PC-9 (cell line): ENCODE measurements around the gene BCR. TPM values are rescaled to one million over a fixed set of nuclear protein-coding genes. Genes with fewer than 3 reads are reported as not detected.
"Not testable (repeated sequence)": the region's sequence is repeated elsewhere in the genome, so short reads cannot be mapped to it uniquely, and the experiment has no call there.

Experiments
- BruUV-seq: library from RNA; stranded (reverse); fragments of 400-500 nt; replicated peaks from 2 replicates; lab custom pipeline; 2021; lab: Mats Ljungman, UMichigan
- CTCF ChIA-PET: fragments of 300-600 bp; sonication (Branson Sonifier 250); formaldehyde crosslinking; loops from one replicate; lab custom pipeline; 2022; ENCODE audit warnings: antibody characterized with exemption; lab: Charles Lee
- POLR2A ChIA-PET: fragments of 300-600 bp; sonication (Branson Sonifier 250); formaldehyde crosslinking; loops from one replicate; lab custom pipeline; 2022; ENCODE audit warnings: antibody characterized with exemption; ENCODE audit not compliant: unreplicated experiment; lab: Charles Lee
- DNase-seq, 2 experiments: peaks; one replicate each; pipeline versions ENCODE4 v3.0.0 to v3.0.0-alpha.2; 2015 to 2022; ENCODE audit warnings: mixed read lengths in 1 of 2
- H2AFZ ChIP-seq: fragments of 200-600 bp; sonication (generic); 2 replicates; pipeline ENCODE4 v1.8.1; 2017; ENCODE audit warnings: antibody characterized with exemption
- H3F3A ChIP-seq: fragments of 200-600 bp; sonication (generic); 2 replicates; pipeline ENCODE4 v1.8.1; 2017; ENCODE audit warnings: antibody characterized with exemption, mild to moderate bottlenecking, low read depth; ENCODE audit not compliant: insufficient read depth
- H3K27ac ChIP-seq: fragments of 200-600 bp; sonication (generic); 2 replicates; pipeline ENCODE4 v1.6.1; 2016; ENCODE audit warnings: mixed run types
- H3K27me3 ChIP-seq: fragments of 200-600 bp; sonication (generic); 2 replicates; pipeline ENCODE4 v1.6.1; 2016; ENCODE audit warnings: low read depth, mixed run types; ENCODE audit not compliant: insufficient read depth
- H3K36me3 ChIP-seq: fragments of 200-600 bp; sonication (generic); 2 replicates; pipeline ENCODE4 v1.6.1; 2016; ENCODE audit warnings: low read depth, mixed run types
- H3K4me1 ChIP-seq: fragments of 200-600 bp; sonication (generic); replicated peaks from 2 replicates; pipeline ENCODE4 v1.6.1; 2016; ENCODE audit warnings: mixed run types; ENCODE audit not compliant: insufficient read depth
- H3K4me2 ChIP-seq: fragments of 200-600 bp; sonication (generic); 2 replicates; pipeline ENCODE4 v1.6.1; 2017; ENCODE audit warnings: mixed run types
- H3K4me3 ChIP-seq: fragments of 200-600 bp; sonication (generic); 2 replicates; pipeline ENCODE4 v1.6.1; 2016; ENCODE audit warnings: mixed run types
- H3K79me2 ChIP-seq: fragments of 200-600 bp; sonication (generic); 2 replicates; pipeline ENCODE4 v1.6.1; 2017; ENCODE audit warnings: low read depth, mixed run types
- H3K9me2 ChIP-seq: fragments of 200-600 bp; sonication (generic); 2 replicates; pipeline ENCODE4 v1.8.1; 2017; ENCODE audit warnings: mild to moderate bottlenecking; ENCODE audit not compliant: insufficient read depth
- H3K9me3 ChIP-seq: fragments of 200-600 bp; sonication (generic); 2 replicates; pipeline ENCODE4 v1.8.1; 2016; ENCODE audit warnings: low read depth; ENCODE audit not compliant: insufficient read depth
- H4K20me1 ChIP-seq: fragments of 200-600 bp; sonication (generic); 2 replicates; pipeline ENCODE4 v1.8.1; 2017; ENCODE audit not compliant: insufficient read depth
- EZH2 ChIP-seq: fragments of 200-600 bp; sonication (generic); IDR thresholded peaks from 2 replicates; pipeline ENCODE4 v1.8.0; 2017; ENCODE audit warnings: antibody characterized with exemption, low read depth
- intact Hi-C: fragments of 100-400 bp; cut with micrococcal nuclease; formaldehyde crosslinking; loops from one replicate; pipeline ENCODE4 v1.10.0; 2022; ENCODE audit not compliant: unreplicated experiment
- total RNA-seq: library from RNA; stranded (reverse); gene quantifications from 2 replicates; pipeline ENCODE4 v1.2.3, GENCODE V29; 2021
- TF ChIP-seq, protein P1 (sequence below): fragments of 200-600 bp; sonication (generic); conservative IDR thresholded peaks from 2 replicates; pipeline ENCODE4 v1.6.1; 2017; ENCODE audit warnings: mixed run types, antibody characterized with exemption, mild to moderate bottlenecking, moderate library complexity

The BCR gene
- total RNA-seq, 1 experiment from 2014 or later, result 47.8 TPM

DNA sequence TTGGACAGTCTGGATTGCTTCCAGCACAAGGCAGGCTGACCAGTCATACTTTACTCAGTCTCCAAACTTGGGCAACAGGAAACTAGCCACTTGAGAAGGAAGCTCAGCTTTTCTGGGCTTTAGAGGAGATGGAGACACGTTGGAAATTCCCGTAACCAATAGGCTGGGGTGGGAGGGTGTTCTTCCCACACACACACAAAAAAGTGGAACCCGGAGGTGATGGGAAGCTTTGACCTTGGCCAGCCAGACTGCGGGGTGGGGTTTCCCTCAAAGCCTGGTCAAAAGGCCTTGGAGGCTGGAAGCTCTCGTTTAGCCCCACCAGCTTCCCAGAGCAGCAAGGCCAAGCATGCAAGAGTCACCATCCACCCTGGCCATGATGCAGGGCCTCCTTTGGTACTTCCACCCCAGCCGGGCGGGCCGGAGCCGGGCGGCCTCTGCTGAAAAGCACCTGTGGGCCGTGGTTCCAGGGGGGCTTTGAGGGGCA, 126.2 kb downstream of the BCR start:
- ChIA-PET CTCF (no interaction called here), POLR2A (no interaction called here)
- TF ChIP-seq, protein P1, sequence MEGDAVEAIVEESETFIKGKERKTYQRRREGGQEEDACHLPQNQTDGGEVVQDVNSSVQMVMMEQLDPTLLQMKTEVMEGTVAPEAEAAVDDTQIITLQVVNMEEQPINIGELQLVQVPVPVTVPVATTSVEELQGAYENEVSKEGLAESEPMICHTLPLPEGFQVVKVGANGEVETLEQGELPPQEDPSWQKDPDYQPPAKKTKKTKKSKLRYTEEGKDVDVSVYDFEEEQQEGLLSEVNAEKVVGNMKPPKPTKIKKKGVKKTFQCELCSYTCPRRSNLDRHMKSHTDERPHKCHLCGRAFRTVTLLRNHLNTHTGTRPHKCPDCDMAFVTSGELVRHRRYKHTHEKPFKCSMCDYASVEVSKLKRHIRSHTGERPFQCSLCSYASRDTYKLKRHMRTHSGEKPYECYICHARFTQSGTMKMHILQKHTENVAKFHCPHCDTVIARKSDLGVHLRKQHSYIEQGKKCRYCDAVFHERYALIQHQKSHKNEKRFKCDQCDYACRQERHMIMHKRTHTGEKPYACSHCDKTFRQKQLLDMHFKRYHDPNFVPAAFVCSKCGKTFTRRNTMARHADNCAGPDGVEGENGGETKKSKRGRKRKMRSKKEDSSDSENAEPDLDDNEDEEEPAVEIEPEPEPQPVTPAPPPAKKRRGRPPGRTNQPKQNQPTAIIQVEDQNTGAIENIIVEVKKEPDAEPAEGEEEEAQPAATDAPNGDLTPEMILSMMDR, result no peak
- TF ChIP-seq EZH2, result no peak
- no peaks in the 10 kb centered on the region for H3K36me3 ChIP-seq
- no peaks in the 10 kb centered on the region for H3K27me3 ChIP-seq
- H3K27ac ChIP-seq, result no peak overlapping the region
- no peaks in the 10 kb centered on the region for H3K9me3 ChIP-seq
- DNase-seq, result no peak
- no peaks in the 10 kb centered on the region for H3K79me2 ChIP-seq
- no peak overlapping the region for H3K4me2 ChIP-seq
- no peaks in the 10 kb centered on the region for H3K9me2 ChIP-seq
- H3F3A ChIP-seq, result no peaks in the 10 kb centered on the region
- no peaks in the 10 kb centered on the region for H4K20me1 ChIP-seq
- BruUV-seq, result no TSS peak
- H3K4me1 ChIP-seq, result no peaks in the 10 kb centered on the region
- intact Hi-C loops, result no loop called here
- H3K4me3 ChIP-seq, result no peak overlapping the region
- H2AFZ ChIP-seq, result no peak overlapping the region

DNA sequence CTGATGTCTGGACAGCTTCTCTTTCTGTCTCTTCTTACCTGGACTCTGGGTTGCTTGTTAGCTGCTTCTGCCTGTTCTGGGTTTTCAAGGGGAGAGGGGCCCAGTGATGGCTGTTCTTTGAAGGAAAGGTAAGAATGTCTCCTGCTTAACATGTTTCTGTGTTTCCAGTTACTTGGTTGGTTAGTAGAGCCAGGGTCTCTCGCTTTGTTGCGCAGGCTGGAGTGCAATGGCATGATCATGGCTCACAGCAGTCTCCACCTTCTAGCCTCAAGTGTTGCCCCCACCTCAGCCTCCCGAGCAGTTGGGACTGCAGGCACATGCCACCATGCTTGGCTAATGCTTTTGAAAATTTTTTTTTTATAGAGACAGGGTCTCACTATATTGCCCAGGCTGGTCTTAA, 126.6 kb downstream of the BCR start:
- Histone ChIP-seq H3K79me2 (no peaks in the 10 kb centered on the region), H3K9me3 (no peaks in the 10 kb centered on the region), H3K4me2 (no peak overlapping the region), H3K4me1 (no peaks in the 10 kb centered on the region), H3K36me3 (no peaks in the 10 kb centered on the region), H3K27ac (no peak overlapping the region), H2AFZ (no peak overlapping the region), H3K9me2 (no peaks in the 10 kb centered on the region), H3F3A (no peaks in the 10 kb centered on the region), H4K20me1 (no peaks in the 10 kb centered on the region), H3K4me3 (no peak overlapping the region), H3K27me3 (no peaks in the 10 kb centered on the region)
- ChIA-PET POLR2A (no interaction called here), CTCF (no interaction called here)
- no peak for DNase-seq
- intact Hi-C loops, result no loop called here
- no TSS peak for BruUV-seq
- no peak for TF ChIP-seq EZH2
- TF ChIP-seq, protein P1, result no peak

DNA sequence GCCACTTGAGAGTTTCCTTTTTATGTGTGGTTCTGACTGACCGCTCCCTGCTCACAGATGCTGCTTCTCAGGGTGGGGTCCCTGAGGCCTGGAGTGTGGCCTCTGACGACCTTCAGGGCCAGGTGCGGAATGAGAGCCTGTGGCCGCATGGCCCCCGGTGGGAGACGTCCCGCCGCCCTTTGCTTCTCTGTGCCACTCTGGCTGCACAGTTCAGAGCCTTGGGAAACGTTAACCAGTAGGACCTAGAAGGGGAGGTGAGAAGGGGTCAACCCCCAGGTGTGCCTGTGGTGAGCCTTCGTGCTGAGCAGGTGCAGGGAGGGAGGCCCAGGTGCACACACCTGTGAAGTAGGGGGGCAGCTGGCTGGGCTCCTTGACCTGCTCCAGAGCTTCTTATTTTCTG, 127.2 kb downstream of the BCR start:
- DNase-seq, H3K27me3 ChIP-seq, CTCF ChIA-PET, H3F3A ChIP-seq, H3K4me1 ChIP-seq, H3K79me2 ChIP-seq, H3K27ac ChIP-seq, H3K36me3 ChIP-seq, H3K9me2 ChIP-seq, BruUV-seq, H3K9me3 ChIP-seq, POLR2A ChIA-PET, intact Hi-C loops, H2AFZ ChIP-seq, H3K4me3 ChIP-seq, H3K4me2 ChIP-seq, H4K20me1 ChIP-seq: not testable (repeated sequence)

DNA sequence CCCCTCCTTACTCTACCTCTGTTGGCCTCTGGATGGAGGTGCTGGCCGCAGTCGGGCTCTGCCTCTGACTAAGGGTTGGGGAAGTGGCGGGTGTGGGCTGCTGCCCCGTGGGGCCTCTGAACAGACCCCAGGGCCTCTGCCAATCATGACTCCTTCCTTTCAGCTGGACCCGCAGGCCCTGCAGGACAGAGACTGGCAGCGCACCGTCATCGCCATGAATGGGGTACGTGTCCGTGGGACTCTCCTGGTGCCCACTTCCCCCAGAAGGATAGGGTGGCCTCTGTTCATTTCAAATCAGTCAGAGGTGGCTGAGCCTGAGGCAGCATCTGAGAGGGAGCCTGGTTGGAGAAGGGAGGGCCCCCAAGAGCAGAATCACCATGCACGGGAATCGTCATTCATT, 129.0 kb downstream of the BCR start:
- intact Hi-C loops, BruUV-seq, CTCF ChIA-PET: not testable (repeated sequence)

DNA sequence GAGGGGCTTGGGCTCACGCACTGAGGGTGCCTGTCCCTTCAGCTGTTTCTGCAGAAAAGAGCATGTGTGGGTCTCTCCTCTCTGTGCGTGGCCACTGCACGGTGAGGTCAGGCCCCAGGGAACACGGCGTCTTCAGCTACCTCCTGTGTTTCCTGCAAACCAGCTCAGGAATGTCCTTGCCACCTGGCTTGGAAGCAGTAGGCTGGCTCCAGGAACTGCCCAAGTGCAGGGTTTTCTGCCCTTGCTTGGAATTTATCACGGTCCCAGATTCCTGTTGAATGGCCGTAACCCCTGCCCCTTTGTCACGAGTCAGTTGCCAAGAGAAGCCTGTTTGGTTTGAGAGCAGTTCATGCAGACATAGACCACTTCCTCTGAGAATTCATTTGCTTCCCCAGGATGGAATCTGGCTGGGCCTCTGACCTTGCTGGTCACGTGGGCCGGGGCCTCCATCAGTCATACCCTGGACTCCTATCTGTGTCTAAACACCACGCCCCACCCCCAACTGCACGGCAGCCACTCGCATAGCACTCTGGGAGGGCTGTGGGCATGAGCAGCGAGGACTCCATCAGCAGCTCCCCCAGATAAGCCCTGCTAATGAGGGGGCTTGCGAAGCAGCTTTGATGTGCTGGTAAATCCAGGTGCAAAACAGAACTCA, 130.3 kb downstream of the BCR start:
- DNase-seq, H3K4me1 ChIP-seq, BruUV-seq, H4K20me1 ChIP-seq, H3K9me3 ChIP-seq, H3K27ac ChIP-seq, intact Hi-C loops, H3K9me2 ChIP-seq, H2AFZ ChIP-seq, H3K27me3 ChIP-seq, POLR2A ChIA-PET, H3K79me2 ChIP-seq, H3K4me3 ChIP-seq, CTCF ChIA-PET, H3K36me3 ChIP-seq, H3F3A ChIP-seq, H3K4me2 ChIP-seq: not testable (repeated sequence)

More for the DNA sequence above, 129.0 kb downstream of the BCR start:
- H3K4me2 ChIP-seq, DNase-seq, H3K4me3 ChIP-seq, H3K27ac ChIP-seq, H2AFZ ChIP-seq, H4K20me1 ChIP-seq, POLR2A ChIA-PET, H3K27me3 ChIP-seq, H3K9me3 ChIP-seq, H3K36me3 ChIP-seq, H3K79me2 ChIP-seq, H3F3A ChIP-seq, H3K9me2 ChIP-seq, H3K4me1 ChIP-seq: not testable (repeated sequence)
